Measurements from ENCODE around the gene FOXB1. TPM values are rescaled to one million over a fixed set of nuclear protein-coding genes. Genes with fewer than 3 reads are reported as not detected.

The FOXB1 gene
- total and polyA plus RNA-seq, 9 of the 15 experiments (the other 6 are each of a cell fraction or from before 2014, with no cell fraction given), result not detected

- no peak for TF ChIP-seq ARNT (IDR thresholded peaks at IDR 0.05)
- no peak for TF ChIP-seq ZBTB1 (CRISPR knock-in tag; IDR thresholded peaks at IDR 0.05; ENCODE audit: borderline replicate concordance, low read depth)
- TF ChIP-seq USF2 (CRISPR knock-in tag; IDR thresholded peaks at IDR 0.05), result no peak
- TF ChIP-seq FOXJ3 (CRISPR knock-in tag; IDR thresholded peaks at IDR 0.05), result no peak
- no peak for TF ChIP-seq POLR3A (IDR thresholded peaks at IDR 0.05; ENCODE audit: borderline replicate concordance, extremely low read depth, insufficient read depth, insufficient read length)
- no peak for TF ChIP-seq CC2D1A (IDR thresholded peaks at IDR 0.05)
- TF ChIP-seq BHLHE40 (IDR thresholded peaks at IDR 0.05; ENCODE audit: low read length), result no peak
- no peak for TF ChIP-seq XRCC4 (IDR thresholded peaks at IDR 0.05; ENCODE audit: extremely low read depth, insufficient read depth, insufficient read length)
- no peak for TF ChIP-seq NR2C1 (IDR thresholded peaks at IDR 0.05)
- peak; percentile 81 for TF ChIP-seq NR2C1 (tag; IDR thresholded peaks at IDR 0.05)
- TF ChIP-seq MEF2D (tag; conservative IDR thresholded peaks at IDR 0.05; ENCODE audit: low read depth), result peak; percentile 82; the same call in 1 of the 2 replicates
- TF ChIP-seq ZNF197 (CRISPR knock-in tag; IDR thresholded peaks at IDR 0.05; ENCODE audit: low read depth), result peak; percentile 96
- no peak for TF ChIP-seq SIN3A (IDR thresholded peaks at IDR 0.05; ENCODE audit: borderline replicate concordance in 2 of 2, control insufficient read depth in 1 of 2, low read depth in 2 of 2, low read length in 2 of 2)
- TF ChIP-seq GABPB1 (CRISPR knock-in tag; IDR thresholded peaks at IDR 0.05), result no peak
- no peak for TF ChIP-seq RFX5 (IDR thresholded peaks at IDR 0.05; ENCODE audit: low read depth, low read length)
- TF ChIP-seq ATF4 (CRISPR knock-in tag; IDR thresholded peaks at IDR 0.05), result peak; percentile 93
- TF ChIP-seq E2F1 (CRISPR knock-in tag; IDR thresholded peaks at IDR 0.05), result no peak
- no peak for TF ChIP-seq CTCFL (IDR thresholded peaks at IDR 0.05; ENCODE audit: borderline replicate concordance, insufficient read depth, low read depth, low read length, poor library complexity, severe bottlenecking)
- TF ChIP-seq SNAPC5 (CRISPR knock-in tag; IDR thresholded peaks at IDR 0.05), result no peak
- no peak for TF ChIP-seq POLR2AphosphoS2 (IDR thresholded peaks at IDR 0.05; ENCODE audit: low read length)
- no peak for TF ChIP-seq HDAC6 (IDR thresholded peaks at IDR 0.05; ENCODE audit: low read depth, low read length)
Observed at GRCh38 chr15:60021589-60022378, 17.7 kb downstream of the FOXB1 start (continued).
